ENCODE measurements around the gene FANCM. TPM values are rescaled to one million over a fixed set of nuclear protein-coding genes. Genes with fewer than 3 reads are reported as not detected.
A peak's percentile ranks its signal among the peaks of the same experiment; 100 is the strongest.

The FANCM gene
- total RNA-seq, 1 experiment from 2014 or later, result 6.6 TPM

GRCh38 chr14:45123271-45123670 lies 12.5 kb upstream of the FANCM start:
- Mint-ChIP-seq H3K4me1 (ENCODE audit: insufficient read depth, unreplicated experiment) (no peaks in the 10 kb centered on the region), H3K36me3 (ENCODE audit: insufficient read depth, unreplicated experiment) (peaks cover 97% of the 10 kb centered on the region), H3K27me3 (ENCODE audit: insufficient read depth, unreplicated experiment) (no peaks in the 10 kb centered on the region), H3K9me3 (ENCODE audit: unreplicated experiment) (no peaks in the 10 kb centered on the region), H3K4me3 (ENCODE audit: unreplicated experiment) (no peak overlapping the region), H3K27ac (ENCODE audit: low read depth, unreplicated experiment) (no peak overlapping the region)
- ChIA-PET POLR2A (no interaction called here), CTCF (interaction anchor here (0.6 to 0.8 kb wide), 4 partner anchors 9 to 246 kb away, joined by 3 to 5 read pairs (median 3); no protein-coding TSS in a partner anchor)
- intact Hi-C loops (cut with micrococcal nuclease), result no loop called here
- no peak for DNase-seq (ENCODE audit: unreplicated experiment)
- no peak for TF ChIP-seq CTCF (IDR thresholded peaks at IDR 0.05; ENCODE audit: unreplicated experiment)
- no TSS peak for BruUV-seq (replicated peaks)

- CTCF ChIA-PET, result interaction anchor here (0.7 kb wide), 1 partner anchor 108 kb away, joined by 5 read pairs; no protein-coding TSS in a partner anchor
- H3K36me3 Mint-ChIP-seq (ENCODE audit: insufficient read depth, unreplicated experiment), result peaks cover 72% of the 10 kb centered on the region
Measured at GRCh38 chr14:45125754-45126153, 10.0 kb upstream of the FANCM start.

GRCh38 chr14:45128963-45129629 lies 6.6 kb upstream of the FANCM start:
- ChIA-PET POLR2A (interaction anchor here (1.6 to 4.5 kb wide), 5 partner anchors 11 to 168 kb away, joined by 4 to 22 read pairs (median 5); partner anchors contain the start of genes KLHL28 and TOGARAM1), CTCF (interaction anchor here (0.6 to 0.7 kb wide), 2 partner anchors 111 to 140 kb away, joined by 3 read pairs; no protein-coding TSS in a partner anchor)
- no peak for DNase-seq (ENCODE audit: unreplicated experiment)
- no peak overlapping the region for H3K27ac Mint-ChIP-seq (ENCODE audit: low read depth, unreplicated experiment)
- no peak overlapping the region for H3K4me3 Mint-ChIP-seq (ENCODE audit: unreplicated experiment)
- peaks cover 38% of the 10 kb centered on the region for H3K36me3 Mint-ChIP-seq (ENCODE audit: insufficient read depth, unreplicated experiment)
- no peaks in the 10 kb centered on the region for H3K4me1 Mint-ChIP-seq (ENCODE audit: insufficient read depth, unreplicated experiment)
- no TSS peak for BruUV-seq (replicated peaks)
- TF ChIP-seq CTCF (IDR thresholded peaks at IDR 0.05; ENCODE audit: unreplicated experiment), result no peak
- H3K9me3 Mint-ChIP-seq (ENCODE audit: unreplicated experiment), result no peaks in the 10 kb centered on the region
- intact Hi-C loops (cut with micrococcal nuclease), result no loop called here
- H3K27me3 Mint-ChIP-seq (ENCODE audit: insufficient read depth, unreplicated experiment), result no peaks in the 10 kb centered on the region

More at GRCh38 chr14:45125754-45126153, 10.0 kb upstream of the FANCM start:
- H3K4me1 Mint-ChIP-seq (ENCODE audit: insufficient read depth, unreplicated experiment), result no peaks in the 10 kb centered on the region
- no peak for DNase-seq (ENCODE audit: unreplicated experiment)
- H3K9me3 Mint-ChIP-seq (ENCODE audit: unreplicated experiment), result no peaks in the 10 kb centered on the region
- POLR2A ChIA-PET, result no interaction called here
- H3K27me3 Mint-ChIP-seq (ENCODE audit: insufficient read depth, unreplicated experiment), result no peaks in the 10 kb centered on the region
- BruUV-seq (replicated peaks), result no TSS peak
- H3K27ac Mint-ChIP-seq (ENCODE audit: low read depth, unreplicated experiment), result peak overlapping the region; percentile 16
- H3K4me3 Mint-ChIP-seq (ENCODE audit: unreplicated experiment), result no peak overlapping the region
- no peak for TF ChIP-seq CTCF (IDR thresholded peaks at IDR 0.05; ENCODE audit: unreplicated experiment)
- intact Hi-C loops (cut with micrococcal nuclease), result no loop called here

- no peaks in the 10 kb centered on the region for H3K27me3 Mint-ChIP-seq (ENCODE audit: insufficient read depth, unreplicated experiment)
- H3K4me1 Mint-ChIP-seq (ENCODE audit: insufficient read depth, unreplicated experiment), result peaks cover 13% of the 10 kb centered on the region
- DNase-seq (ENCODE audit: unreplicated experiment), result no peak
- peak overlapping the region; percentile 99 for H3K27ac Mint-ChIP-seq (ENCODE audit: low read depth, unreplicated experiment)
- H3K36me3 Mint-ChIP-seq (ENCODE audit: insufficient read depth, unreplicated experiment), result no peaks in the 10 kb centered on the region
- peak overlapping the region; percentile 100 for H3K4me3 Mint-ChIP-seq (ENCODE audit: unreplicated experiment)
- POLR2A ChIA-PET, result interaction anchor here (0.6 to 8.9 kb wide), 28 partner anchors 9 to 220 kb away, joined by 3 to 165 read pairs (median 5); partner anchors contain the start of genes KLHL28, MIS18BP1, PRPF39 and TOGARAM1
- TF ChIP-seq CTCF (IDR thresholded peaks at IDR 0.05; ENCODE audit: unreplicated experiment), result no peak
- CTCF ChIA-PET, result interaction anchor here (0.6 to 2.0 kb wide), 11 partner anchors 15 to 220 kb away, joined by 3 to 10 read pairs (median 3); partner anchors contain the start of gene MIS18BP1
- intact Hi-C loops (cut with micrococcal nuclease), result loop anchor here (1.0 to 2.0 kb wide), 5 partner anchors 49 to 220 kb away; partner anchors contain the start of genes KLHL28, MIS18BP1 and PRPF39
- BruUV-seq (replicated peaks), result TSS peak; percentile 72
- H3K9me3 Mint-ChIP-seq (ENCODE audit: unreplicated experiment), result no peaks in the 10 kb centered on the region
Measured at GRCh38 chr14:45133683-45134050, 2.1 kb upstream of the FANCM start.

All from MCF 10A (cell line).